IMR-90 (cell line): ENCODE data around the gene WBP1L.

Experiments used
- FOS ChIP-seq: fragments of 150-350 bp; IDR thresholded peaks from 2 replicates; pipeline ENCODE4 v1.6.1; 2016; ENCODE audit warnings: low read depth, low read length
- POLR2A ChIP-seq: IDR thresholded peaks from 2 replicates; pipeline ENCODE4 v1.6.1; 2012; ENCODE audit warnings: mild to moderate bottlenecking, low read depth, low read length
- SMC3 ChIP-seq: fragments of 150-350 bp; IDR thresholded peaks from 2 replicates; pipeline ENCODE4 v1.6.1; 2016; ENCODE audit warnings: low read depth, mild to moderate bottlenecking, antibody characterized with exemption, low read length, moderate library complexity

DNA sequence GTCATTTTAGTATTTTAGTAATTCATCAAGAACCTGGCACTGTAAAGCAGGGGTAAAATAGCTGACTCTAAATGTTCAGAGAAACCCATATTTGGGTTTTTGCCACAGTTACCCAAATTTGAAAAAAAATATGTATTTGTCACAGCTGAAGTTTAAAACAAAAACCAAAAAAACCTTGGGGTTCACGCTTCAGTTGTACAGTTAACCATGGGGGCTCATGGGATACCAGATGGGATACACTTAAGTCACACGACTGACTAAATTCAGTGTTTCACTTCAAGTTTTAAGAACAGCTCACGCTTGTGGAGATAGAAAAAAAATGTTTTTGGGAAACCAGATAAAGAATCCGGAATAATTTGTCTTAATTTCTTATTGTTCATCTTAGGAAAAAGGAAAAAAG is 31.7 kb upstream of the WBP1L start:
- TF ChIP-seq POLR2A: no peak
- TF ChIP-seq FOS: no peak
- no peak for TF ChIP-seq SMC3
